CD4-positive, alpha-beta T cell treated with Interleukin-6 at 100 ng/mL for 8 hours (primary cell): ENCODE results near the gene CCDC87.
A peak's percentile ranks its signal among the peaks of the same experiment; 100 is the strongest.
"Not testable (repeated sequence)": the region's sequence is repeated elsewhere in the genome, so short reads cannot be mapped to it uniquely, and the experiment has no call there.

Source experiments
- DNase-seq: peaks from one replicate; pipeline ENCODE4 v3.0.0-alpha.2; 2020; ENCODE audit warnings: mixed read lengths, low spot score

Gene CCDC87

GRCh38 chr11:66550887-66551286 is 42.0 kb downstream of the CCDC87 start:
- DNase-seq: no peak

- DNase-seq: no peak
Measured at GRCh38 chr11:66549696-66550095, 43.2 kb downstream of the CCDC87 start.

- DNase-seq: no peak
Measured at GRCh38 chr11:66548774-66549630, 43.9 kb downstream of the CCDC87 start.

GRCh38 chr11:66548041-66548440 is 44.8 kb downstream of the CCDC87 start:
- no peak for DNase-seq

GRCh38 chr11:66547662-66548009 is 45.2 kb downstream of the CCDC87 start:
- DNase-seq: no peak

- no peak for DNase-seq
Measured at GRCh38 chr11:66546966-66547661, 45.7 kb downstream of the CCDC87 start.

- no peak for DNase-seq
Measured at GRCh38 chr11:66546368-66546965, 46.4 kb downstream of the CCDC87 start, which contains the start of gene ACTN3. TSS of gene ACTN3 (plus strand) at chr11:66546903. CDS start at chr11:66546938, 35 bp downstream.

- DNase-seq: peak; percentile 83
Measured at GRCh38 chr11:66545701-66546367, 47.0 kb downstream of the CCDC87 start, which contains the start of gene ZDHHC24. TSS of gene ZDHHC24 (minus strand) at chr11:66546048. CDS start at chr11:66546003, 45 bp downstream.

GRCh38 chr11:66544952-66545351 is 47.9 kb downstream of the CCDC87 start:
- not testable (repeated sequence) for DNase-seq

- peak; percentile 74 for DNase-seq
Measured at GRCh38 chr11:66543263-66544107, 49.4 kb downstream of the CCDC87 start.

GRCh38 chr11:66542362-66542761 is 50.5 kb downstream of the CCDC87 start:
- DNase-seq: no peak

- DNase-seq: no peak
Measured at GRCh38 chr11:66541892-66542291, 51.0 kb downstream of the CCDC87 start.

- DNase-seq: not testable (repeated sequence)
Measured at GRCh38 chr11:66540598-66540997, 52.3 kb downstream of the CCDC87 start.
